Fibroblast of skin of left quadriceps (primary cell): Measurements from ENCODE around the gene CYBA.
"Not testable (repeated sequence)": the region's sequence is repeated elsewhere in the genome, so short reads cannot be mapped to it uniquely, and the experiment has no call there.

ENCODE experiments used
- DNase-seq, 2 experiments: peaks; one replicate each; pipeline ENCODE4 v3.0.0-alpha.2; 2013; ENCODE audit warnings: low read depth in 2 of 2

Gene CYBA

DNA sequence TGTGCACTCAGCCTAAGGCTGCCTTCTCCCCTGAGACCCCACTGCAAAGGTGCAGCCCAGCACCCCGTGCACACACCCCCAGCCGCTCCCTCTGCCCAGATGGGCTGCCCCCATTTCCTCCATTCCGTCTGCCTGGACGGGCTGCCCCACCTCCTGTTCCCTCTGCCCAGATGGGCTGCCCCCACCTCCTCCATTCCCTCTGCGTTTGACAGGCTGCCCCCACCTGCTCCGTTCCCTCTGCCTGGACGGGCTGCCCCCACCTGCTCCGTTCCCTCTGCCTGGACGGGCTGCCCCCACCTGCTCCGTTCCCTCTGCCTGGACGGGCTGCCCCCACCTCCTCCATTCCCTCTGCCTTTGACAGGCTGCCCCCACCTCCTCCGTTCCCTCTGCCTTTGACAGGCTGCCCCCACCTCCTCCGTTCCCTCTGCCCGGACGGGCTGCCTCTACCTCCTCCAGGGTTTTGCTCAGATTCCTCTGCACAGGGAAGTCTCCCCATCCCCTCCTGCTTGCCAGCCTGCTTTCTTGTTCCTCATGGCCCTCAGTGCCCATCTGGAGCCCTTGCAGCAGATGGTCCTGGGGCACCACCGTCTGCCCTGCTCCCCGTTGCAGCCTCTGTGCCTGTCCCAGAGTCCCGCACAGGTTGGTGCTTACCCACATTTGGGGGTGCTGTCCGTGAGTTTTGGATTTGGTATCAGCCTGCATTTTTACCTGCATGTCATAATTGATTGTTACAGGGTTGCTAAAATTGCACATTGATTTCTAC, 35.9 kb downstream of the CYBA start:
- DNase-seq: no peak

DNA sequence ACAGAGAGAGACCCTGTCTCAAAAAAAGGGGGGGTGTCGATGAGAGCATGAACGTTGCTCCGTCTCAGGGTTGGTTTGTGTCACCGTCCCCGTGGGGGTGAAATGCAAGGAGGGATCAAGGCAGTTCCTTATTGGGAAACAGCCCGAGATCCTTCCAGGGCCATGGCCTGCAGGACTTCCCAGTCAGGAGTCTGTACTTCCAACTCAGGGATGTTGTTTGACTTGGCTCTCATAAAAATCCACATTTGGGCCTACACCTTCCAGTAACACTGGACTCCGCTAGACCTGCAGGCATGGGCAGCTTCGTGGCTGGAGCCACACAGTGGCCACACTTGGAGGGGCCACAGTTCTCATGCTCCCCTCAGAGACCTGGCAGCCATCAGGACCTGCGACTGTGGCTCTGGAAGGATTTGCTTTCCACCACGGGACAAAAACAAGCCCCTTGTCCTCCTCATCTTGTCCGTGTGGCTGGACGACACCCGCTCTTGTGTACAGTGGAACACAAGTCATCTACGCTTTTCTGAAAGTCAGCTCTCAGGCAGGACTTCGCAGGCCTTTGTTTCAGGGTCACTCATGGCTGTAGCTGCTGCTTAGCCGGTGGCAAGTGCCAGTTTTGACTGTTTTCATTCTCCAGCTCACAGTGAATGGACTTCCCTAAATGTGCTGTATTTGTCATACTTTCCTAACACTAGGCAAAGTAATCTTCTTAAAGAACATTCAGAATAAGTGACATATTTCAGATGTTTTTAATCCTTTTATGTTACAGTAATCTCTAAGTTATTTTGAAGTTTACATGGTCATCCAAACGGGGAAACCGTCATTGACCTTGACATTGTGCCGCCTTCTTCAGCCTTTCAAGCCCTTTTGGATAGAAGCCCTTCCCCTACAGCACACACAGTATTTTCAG, 36.7 kb downstream of the CYBA start:
- DNase-seq: no peak

GRCh38 chr16:88613293-88613692, 37.6 kb downstream of the CYBA start:
- no peak for DNase-seq

DNA sequence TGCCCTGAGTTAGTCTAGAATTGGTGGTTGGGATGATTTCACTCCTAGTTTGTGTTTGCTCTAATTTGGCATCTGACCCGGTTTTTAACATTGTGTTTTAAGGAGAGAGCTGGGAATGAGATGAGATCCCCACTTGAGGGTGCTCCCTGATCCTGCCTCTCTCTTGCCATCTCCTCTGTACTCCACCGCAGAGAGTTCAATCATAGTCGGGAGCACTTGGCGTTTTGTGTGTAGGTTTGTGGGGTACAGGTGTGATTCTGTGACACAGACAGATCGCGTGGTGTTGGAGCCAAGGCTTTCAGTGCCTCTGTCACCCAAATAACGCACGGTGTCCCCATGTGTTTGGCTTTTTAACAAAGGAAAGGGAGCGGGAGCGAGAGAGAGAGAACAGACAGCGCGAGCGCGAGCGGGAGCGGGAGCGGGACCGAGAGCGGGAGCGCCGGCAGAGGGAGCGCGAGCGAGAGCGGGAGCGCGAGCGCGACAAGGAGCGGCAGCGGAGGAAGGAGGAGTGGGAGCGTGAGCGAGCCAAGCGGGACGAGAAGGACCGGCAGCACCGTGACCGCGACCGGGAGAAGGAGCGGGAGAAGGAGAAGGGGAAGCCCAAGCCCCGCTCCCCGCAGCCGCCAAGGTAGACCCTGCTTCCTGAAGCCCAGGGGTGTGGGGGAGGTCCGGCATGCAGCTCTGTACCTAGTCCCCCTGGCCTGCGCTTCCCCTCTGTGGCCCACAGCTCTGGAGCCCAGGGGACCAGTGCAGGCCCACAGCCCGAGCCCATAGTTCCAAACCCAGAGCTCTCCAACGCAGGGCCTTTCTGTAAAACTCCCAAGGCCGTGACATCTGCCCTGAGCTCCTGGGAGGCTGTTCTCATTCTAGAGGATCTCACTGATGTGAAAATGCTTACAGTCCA, 39.7 kb downstream of the CYBA start:
- no peak for DNase-seq

DNA sequence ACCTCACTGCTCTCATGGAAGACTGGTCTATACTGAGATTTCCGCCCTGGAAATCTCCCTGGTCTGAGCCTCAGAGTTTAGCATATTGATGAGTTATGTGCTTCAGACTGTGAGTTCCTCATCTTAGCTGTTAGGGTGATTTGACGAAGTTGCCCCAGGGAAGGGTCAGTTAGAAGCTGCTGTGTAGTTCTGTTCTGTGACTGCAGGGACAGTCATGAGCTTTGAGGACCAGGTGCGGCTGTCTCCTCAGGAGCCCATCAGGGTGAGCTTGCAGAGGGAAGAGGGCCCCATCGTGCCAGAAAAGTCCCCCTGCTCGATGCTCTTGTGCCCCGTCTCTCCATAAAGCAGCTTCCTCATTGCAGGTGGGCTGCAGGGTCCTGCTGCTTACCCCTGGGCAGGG, 40.8 kb downstream of the CYBA start:
- no peak for DNase-seq

DNA sequence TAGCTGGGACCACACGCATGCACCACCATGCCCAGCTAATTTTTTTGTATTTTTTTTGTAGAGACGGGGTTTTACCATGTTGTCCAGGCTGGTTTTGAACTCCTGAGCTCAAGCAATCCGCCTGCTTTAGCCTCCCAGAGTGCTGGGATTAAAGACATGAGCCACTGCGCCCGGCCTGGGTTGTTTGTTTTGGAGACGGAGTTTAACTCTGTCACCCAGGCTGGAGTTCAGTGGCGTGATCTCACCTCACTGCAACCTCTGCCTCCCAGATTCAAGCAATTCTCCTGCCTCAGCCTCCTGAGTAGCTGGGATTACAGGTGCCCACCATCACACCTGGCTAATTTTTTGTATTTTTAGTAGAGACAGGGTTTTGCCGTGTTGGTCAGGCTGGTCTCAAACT, 41.4 kb downstream of the CYBA start:
- DNase-seq: not testable (repeated sequence)

DNA sequence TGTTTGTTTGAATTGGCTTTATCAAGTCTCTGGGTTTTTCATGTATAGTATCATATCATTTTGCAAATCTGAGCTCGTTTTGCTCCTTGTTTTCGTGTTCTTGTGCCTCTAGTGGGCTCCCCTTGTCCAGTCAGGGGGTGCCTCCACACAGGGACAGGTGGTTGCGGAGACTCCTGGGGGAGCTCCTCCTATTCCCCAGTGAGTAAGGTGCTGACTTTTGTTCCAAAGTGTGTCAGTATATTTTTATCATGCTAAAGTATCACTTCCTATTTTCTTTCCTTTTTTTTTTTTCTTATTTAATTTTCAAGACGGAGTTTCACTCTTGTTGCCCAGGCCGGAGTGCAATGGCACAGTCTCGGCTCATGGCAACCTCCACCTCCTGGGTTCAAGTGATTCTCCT, 42.8 kb downstream of the CYBA start:
- no peak for DNase-seq

DNA sequence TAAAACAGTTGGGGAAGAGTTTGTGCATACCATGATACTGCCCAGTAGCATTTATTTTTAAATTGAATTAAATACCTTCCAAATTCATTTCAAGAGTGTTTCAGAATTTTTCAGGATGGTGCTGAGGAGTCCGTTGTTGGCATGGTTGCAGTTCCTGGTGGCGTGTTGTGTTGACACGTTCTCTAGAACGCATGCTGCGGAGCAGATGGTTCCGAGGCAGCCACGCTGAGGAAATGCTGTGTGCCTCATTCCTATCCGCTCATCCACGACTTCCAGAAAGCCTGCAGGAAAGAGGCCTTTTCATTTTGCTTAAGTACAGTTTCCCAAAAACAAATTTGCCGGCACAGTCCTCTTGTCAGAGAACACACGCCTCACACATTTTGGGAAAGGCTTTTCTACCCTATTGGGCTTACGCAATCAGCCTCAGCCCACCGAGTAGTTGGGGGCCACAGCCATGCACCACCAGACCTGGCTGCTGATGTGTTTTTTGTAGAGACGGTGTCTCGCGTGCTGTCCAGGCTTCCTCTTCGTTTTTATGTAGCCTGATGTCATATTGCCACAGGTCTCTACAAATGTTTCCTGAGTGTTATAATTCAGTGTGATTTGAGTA, 44.6 kb downstream of the CYBA start:
- no peak for DNase-seq

GRCh38 chr16:88605186-88606147, 45.4 kb downstream of the CYBA start:
- DNase-seq: no peak

DNA sequence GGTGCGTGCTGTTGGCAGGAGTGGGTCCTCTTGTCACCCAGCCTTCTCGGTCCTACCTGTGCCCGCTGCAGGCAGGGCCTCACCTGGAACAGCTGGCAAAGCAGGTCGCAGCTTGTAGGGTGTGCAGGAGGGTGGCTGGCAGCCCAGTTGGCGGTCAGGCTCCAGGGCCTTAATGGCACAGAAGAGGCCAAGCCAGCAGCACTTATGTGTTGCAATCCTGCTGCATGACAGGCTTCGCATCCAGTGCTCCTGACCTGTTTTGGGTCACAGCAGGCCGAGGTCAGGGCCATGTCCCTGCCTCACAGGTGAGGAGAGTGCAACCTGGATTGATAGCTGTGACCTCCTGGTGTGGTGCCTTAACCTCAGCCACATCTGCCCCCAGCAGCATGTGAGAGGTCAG, 48.8 kb downstream of the CYBA start:
- no peak for DNase-seq

DNA sequence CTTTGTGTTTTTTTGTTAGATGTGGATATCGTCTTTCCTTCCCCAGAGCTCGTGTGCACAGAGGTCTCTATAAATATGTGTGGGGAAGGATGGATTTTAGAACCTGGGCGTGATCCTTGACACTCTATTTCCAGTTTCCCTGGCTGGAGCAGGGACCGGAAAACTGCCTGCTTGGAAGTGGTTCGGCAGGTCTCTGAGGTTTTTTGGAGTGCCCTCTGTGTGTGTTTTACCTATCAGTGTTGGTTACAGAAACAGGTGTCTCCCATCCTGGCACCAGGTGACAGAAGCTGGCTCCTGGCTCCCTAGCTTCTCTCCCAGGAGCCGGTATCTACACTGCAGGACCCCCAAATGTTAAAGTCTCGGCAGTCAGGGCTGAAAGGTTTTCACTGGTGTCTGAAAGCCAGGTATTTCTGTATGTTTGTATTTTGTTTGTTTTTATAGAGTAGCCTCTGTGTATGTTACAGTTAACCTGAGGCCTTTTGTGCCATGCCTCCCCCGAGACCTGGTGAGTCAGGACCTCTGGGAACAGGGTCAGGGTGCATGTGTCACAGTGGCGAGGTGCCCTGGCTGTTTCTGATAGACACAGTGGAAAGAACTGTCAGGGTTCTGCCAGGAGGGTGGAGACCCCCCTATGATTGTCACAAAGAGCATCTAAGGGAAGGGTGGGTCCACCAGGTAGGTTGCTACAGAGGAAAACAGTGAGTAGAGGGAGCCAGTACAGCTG, 49.4 kb downstream of the CYBA start:
- DNase-seq: no peak

- no peak for DNase-seq
Observed at GRCh38 chr16:88600539-88600896, 50.3 kb downstream of the CYBA start.

DNA sequence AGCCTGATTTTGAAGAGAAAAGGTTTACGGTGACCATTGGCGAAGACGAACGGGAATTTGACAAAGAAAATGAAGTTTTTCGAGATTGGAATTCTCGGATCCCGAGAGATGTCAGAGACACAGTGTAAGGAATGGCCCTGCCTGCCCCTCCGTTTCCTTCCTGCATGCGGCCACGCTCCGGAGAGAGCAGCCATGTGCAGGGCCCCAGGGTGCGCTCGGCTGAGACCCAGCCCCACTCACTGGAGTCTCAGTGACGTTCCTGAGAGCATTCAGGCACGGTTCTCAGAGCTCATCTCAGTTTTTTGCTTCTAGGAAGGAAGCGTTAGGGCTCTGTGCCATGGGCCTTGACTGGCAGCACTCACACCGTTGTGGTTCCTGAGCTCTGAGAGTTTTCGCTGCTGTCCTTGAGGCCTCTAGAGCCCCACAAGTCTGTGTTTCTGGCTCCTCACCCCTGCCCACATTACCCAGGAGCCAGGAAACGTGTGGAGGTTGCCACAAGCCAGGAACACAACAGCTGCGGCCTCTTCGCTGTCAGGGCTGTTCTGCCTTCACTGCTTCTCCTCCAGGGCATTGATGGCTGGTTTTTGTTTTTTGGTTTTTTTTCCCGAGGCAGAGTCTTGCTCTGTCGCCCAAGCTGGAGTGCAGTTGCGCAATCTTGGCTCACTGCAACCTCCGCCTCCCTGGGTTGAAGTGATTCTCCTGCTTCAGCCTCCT, 50.9 kb downstream of the CYBA start:
- no peak for DNase-seq

DNA sequence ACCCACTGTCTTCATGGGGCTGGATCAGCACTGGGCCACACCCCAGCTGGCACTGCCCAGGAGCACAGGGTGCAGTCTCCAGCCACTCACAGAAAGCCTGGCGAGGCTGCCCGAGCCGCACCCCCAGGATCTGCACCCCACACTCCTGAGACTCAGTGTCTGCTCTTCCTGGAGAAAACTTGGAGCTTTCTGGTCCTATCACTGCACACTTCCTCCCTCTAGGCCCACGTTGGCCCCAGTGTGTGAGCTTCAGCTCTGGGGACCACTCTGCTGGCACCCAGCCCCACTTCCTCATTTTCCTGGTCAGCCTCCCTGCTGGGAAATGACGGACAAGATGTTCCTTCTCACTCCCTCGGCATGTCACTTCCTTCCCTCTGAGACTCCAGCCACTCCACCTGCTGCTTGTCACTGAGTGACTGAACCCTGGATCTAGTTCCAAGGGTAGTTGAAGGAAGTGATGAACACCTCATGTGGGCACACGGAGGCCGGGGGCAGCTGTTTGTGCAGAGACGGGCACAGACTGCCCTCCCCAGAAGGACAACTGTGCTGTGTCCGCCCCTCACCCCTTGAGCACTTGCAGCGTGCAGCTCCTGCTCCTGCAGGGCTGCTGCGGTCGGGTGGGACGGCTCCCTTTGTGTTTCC, 51.6 kb downstream of the CYBA start:
- DNase-seq: no peak

DNA sequence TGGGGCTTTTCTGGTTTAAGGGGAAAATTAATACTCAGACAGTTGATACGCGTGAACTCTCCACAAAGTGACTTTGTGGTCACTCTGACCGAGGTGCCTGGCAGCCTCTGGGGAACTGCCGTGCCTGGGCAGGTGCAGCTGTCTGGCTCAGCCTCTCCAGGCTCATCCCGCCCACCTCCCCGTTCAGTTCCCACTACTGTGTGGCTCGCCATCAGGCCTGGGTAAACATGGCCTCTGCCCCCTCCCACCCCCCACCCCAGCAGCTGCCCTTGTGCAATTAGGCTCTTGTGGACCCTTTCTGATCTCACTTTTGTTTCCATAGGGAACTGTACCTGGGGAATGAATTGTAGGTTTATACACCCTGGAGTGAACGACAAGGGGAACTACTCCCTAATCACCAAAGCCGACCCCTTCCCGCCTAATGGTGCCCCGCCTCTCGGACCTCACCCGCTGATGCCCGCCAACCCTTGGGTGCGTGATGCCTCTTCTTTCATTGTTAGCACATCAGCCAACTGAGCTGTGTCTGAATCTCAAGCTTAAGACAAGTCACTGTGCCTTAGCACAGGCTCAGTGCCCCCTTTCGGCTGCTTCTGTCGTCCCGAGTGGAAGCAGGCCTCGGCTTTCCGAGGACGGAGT, 52.9 kb downstream of the CYBA start:
- DNase-seq: no peak

GRCh38 chr16:88596483-88596882, 54.4 kb downstream of the CYBA start:
- DNase-seq: no peak

GRCh38 chr16:88595921-88596320, 54.9 kb downstream of the CYBA start:
- DNase-seq: no peak

GRCh38 chr16:88595101-88595500, 55.8 kb downstream of the CYBA start:
- DNase-seq: no peak
